SKM-1 (cell line): ENCODE data around the gene RPL27A.

Source experiments
- DNase-seq: peaks from one replicate; lab custom pipeline; 2025; ENCODE audit not compliant: unreplicated experiment; lab: John Stamatoyannopoulos, UW

The RPL27A gene

GRCh38 chr11:8672346-8672745 lies 10.2 kb upstream of the RPL27A start:
- DNase-seq, result no peak

DNA sequence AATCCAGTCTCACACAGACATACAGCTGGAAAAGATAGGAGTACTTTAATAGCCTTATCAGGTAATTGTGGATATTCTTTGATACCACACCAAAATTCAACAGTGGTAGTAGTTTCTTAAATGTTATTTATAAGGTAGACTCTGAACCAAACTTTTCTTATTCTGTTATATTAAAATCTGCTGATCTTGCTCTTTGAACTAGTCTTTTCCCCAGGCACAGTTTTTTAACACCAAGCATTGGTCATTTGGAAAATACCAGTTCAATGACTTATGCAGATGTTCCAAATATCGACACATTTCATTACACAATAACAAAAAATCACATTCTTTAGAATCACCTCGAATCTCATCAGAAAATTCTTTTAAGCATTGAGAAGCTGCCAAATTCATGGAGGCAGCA lies 7.7 kb upstream of the RPL27A start:
- no peak for DNase-seq

GRCh38 chr11:8676458-8676857 lies 6.1 kb upstream of the RPL27A start:
- DNase-seq, result no peak

- no peak for DNase-seq
Observed at GRCh38 chr11:8679006-8679405, 3.6 kb upstream of the RPL27A start.

DNA sequence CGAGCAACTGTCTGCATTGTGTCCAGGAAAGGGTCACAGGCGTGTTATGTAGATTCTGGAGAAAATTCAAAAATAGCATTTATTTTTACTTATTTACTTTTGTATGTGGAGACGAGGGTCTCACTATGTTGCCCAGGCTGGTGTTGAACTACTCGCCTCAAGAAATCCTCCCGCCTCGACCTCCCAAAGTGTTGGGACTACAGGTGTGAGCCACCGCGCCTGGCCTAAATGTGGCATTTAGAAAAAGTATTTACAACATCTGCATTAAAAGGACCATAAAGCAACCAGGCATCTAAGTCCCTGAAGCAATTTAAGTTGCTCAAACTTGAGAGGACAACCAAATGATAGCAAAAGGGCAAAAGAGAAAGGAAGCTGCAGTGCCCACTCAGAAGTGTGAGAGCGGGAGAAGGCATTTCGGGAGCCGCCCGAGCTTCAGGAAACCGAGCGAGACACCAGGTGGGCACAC lies 722 bp upstream of the RPL27A start:
- peak; percentile 29 for DNase-seq

DNA sequence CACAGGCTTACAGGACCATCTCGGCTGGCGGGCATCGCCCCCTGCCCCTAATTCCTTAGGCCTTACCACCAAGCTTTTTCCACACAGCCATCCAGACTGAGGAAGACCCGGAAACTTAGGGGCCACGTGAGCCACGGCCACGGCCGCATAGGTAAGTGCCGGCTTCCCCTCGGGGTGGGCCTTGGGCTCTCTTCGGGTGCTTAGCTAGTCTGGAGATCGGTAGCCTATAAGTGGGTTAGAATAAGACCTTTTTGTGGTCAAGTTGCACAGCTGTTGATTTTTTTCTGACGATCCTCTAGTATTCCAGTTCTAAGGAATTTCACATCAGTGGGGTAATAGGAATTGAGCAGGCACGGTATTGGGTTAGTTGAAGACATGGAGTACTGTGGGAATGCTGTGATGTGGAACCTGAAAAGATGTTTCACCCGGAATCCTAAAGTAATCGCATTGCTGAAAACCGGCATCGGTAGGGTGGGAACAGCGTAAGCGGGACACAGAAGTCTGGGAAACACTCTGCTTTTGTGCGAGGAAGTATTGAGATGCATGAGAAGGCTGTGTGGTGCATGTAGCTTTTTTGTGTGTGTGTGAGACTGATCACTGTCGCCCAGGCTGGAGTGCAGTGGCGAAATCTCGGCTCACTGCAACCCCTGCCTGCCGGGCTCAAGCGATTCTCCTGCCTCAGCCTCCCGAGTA lies 669 bp downstream of the RPL27A start:
- DNase-seq, result no peak

- no peak for DNase-seq
Observed at GRCh38 chr11:8684600-8685290, 2.2 kb downstream of the RPL27A start.

- DNase-seq, result no peak
Observed at GRCh38 chr11:8685306-8685705, 2.7 kb downstream of the RPL27A start.

GRCh38 chr11:8685820-8686219 lies 3.2 kb downstream of the RPL27A start:
- no peak for DNase-seq

- DNase-seq, result no peak
Observed at GRCh38 chr11:8686325-8686724, 3.7 kb downstream of the RPL27A start.

- DNase-seq, result peak; percentile 89
Observed at GRCh38 chr11:8688414-8689362, 6.1 kb downstream of the RPL27A start.

DNA sequence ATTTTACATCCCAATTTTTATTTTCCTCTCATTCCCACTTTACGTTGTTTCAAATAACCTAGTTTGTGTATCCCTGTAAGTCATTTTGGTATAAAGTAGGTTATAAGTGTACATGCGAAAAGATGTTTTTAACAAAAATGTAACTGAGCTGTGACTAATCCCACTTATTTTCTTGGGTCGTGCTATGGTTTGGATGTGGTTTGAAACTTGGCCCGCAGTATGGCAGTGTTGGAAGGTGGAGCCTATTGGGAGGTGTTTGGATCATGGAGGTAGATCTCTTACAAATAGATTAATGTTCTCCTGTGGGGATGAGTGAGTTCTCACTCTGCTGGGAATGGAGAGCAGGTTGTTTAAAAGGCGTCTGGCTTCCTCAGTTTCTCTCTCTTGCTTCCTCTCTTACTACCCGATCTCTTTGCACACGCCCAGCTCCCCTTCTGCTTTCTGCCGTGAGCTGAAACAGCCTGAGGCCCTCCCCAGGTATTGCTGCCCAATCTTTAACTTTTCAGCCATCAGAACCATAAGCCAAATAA lies 7.2 kb downstream of the RPL27A start:
- DNase-seq, result no peak

DNA sequence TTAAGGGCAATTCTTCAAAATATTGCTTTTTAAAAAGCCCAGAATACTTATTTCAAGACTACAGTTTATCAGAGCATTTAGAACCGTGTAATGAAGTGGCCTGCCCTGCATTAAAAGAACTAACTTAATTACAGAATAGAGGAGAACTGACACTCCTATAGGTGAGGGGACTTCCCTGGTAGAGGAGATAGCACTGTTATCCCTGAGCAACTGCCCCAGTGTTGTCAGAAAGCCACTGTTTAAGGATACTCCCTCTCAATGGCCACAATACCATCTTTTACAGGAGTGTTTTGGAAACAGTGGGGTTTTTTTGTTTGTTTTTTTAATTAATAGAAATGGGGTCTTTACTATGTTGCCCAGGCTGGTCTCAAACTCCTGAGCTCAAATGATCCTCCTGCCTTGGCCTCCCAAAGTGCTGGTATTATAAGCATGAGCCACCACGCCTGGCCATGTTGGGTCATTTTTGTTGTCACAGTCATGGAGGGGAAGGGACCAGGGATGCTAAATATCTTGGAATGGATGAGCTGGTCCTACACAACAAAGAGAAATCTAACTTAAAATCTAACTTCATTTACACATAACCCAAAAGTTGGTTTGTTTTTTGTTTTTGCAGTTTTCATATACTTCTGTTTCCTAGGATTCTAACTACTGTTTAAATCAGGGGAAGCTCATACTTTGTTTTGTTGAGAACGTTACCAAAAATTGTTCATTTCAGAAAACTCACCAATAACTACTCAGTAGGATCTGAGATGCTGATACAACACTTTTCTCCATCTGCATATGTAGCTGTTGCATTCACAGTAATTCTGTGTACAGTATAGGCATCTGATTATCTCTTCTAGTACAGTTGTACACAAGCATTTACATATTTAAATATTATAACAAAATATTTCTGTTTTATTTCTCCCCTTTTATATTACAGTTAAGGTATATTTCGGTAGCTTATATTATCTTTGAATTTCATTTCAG lies 8.1 kb downstream of the RPL27A start:
- no peak for DNase-seq

GRCh38 chr11:8691601-8692000 lies 9.0 kb downstream of the RPL27A start:
- DNase-seq, result no peak

- DNase-seq, result no peak
Observed at GRCh38 chr11:8692417-8692816, 9.8 kb downstream of the RPL27A start.

- DNase-seq, result no peak
Observed at GRCh38 chr11:8693010-8693551, 10.5 kb downstream of the RPL27A start.

GRCh38 chr11:8693555-8693954 lies 11.0 kb downstream of the RPL27A start:
- no peak for DNase-seq

GRCh38 chr11:8694137-8694536 lies 11.5 kb downstream of the RPL27A start:
- DNase-seq, result no peak

GRCh38 chr11:8697054-8697453 lies 14.5 kb downstream of the RPL27A start:
- DNase-seq, result peak; percentile 77

DNA sequence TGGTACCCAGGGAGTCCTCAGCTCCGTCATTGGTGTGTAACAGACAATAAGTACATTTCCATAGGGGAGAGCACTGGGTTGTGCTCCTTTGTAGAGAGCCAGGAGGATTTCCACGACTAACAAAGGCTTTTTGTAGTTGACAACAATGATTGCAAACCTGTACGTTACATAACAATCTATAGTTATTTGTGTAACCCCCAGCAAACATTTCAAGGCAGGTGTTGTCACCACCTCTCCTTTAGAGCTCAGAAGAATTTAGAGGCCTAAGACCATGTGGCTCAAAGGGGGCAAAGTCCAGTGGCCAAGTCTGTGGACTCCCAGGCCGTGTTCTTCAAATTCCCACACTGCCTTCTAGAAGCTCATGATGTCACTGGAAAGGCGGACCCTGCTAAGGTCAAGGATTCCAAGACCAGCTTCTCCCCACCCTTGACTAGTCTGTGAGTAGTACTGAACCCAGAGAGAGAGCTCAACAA lies 15.8 kb downstream of the RPL27A start:
- DNase-seq, result no peak
